SH-SY5Y (cell line): ENCODE data around the gene ACAA2.

Experiments used
- GATA2 ChIP-seq: IDR thresholded peaks from 2 replicates; pipeline ENCODE4 v1.6.1; 2011; ENCODE audit warnings: mild to moderate bottlenecking, low read depth, low read length
- GATA3 ChIP-seq: IDR thresholded peaks from 2 replicates; pipeline ENCODE4 v1.6.1; 2011; ENCODE audit warnings: low read depth, mild to moderate bottlenecking, low read length, moderate library complexity

DNA sequence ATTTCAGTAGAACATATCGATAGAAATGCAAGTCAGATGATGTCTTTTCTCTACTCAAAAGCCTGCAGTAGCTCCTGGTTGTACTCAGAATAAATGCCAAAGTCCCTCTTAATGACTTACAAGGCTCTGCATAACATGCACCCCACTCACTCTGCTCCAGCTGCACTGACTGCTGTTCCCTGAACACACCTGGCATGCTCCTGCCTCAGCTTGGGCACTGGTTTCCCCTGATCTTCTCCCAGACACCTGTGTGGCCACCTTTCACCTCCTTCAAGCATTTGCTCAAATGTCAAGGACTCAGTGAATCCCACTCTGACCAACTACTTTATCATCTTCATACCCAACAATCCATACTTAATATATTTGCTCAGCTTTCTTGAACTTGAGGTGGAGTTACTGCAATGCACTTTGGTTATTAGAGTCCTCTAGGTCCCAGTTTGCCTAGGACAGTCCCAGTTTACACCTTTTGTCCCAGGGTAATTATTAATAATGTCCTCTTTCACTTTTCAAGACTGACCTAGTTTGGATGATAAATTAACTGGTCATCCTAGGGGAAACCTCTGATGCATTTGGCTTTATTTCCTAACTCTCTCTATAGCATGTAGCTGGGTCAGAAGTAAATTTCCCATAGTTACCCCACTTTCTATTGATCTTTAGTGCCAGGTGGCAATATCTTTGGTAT lies 44.1 kb downstream of the ACAA2 start:
- TF ChIP-seq GATA2: no peak
- no peak for TF ChIP-seq GATA3
